NCI-H345 treated with DMSO at 0.1 percent for 48 hours (cell line): ENCODE measurements around the gene RIPK4.

ENCODE experiments used
- DNase-seq: peaks from one replicate; lab custom pipeline; 2025; ENCODE audit not compliant: unreplicated experiment; lab: John Stamatoyannopoulos, UW

Gene RIPK4

GRCh38 chr21:41755258-41755933 is 11.5 kb downstream of the RIPK4 start:
- DNase-seq: no peak

DNA sequence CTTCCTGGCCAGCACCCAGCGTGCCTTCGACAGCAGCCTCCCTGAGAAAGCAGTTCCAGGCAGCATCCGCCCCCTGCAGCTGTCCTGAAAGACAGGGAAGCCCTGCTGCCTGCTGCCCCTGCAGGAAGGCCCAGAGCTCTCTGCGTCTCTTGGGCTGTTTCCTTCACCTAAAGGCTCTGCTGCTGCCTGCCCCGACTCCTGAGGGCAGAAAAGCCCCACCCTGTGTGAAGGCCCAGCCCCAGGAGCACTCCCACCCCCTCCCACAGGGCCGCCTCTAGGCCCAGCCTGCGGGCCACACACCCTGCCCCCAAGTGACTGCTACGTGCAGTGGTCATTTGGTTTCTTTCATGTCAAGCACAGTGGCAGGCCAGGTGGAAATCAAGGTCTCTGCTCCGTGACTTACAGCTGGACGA is 12.4 kb downstream of the RIPK4 start:
- DNase-seq: no peak

GRCh38 chr21:41753006-41753898 is 13.6 kb downstream of the RIPK4 start:
- DNase-seq: no peak

- DNase-seq: no peak
These were observed 14.6 kb downstream of the RIPK4 start for GRCh38 chr21:41752231-41752681.

DNA sequence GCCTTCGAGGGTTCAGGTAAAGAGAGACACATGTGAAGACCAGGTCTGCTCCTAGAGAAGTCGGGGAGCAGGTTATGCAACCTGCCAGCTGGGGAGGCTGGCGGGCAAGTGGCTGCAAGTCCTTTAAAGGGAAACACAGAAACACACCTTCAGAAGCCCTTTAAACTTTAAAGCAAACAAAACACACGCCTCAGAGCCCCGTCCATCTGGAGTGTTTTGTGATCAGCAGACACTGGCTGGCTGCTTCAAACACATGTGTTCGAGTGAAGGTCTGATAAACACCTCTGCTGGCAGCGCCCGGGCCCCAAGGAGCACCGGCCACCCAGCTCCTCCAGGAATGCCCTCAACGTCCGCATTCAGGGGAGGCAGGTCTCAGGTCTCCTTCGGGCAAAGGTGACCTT is 15.2 kb downstream of the RIPK4 start:
- DNase-seq: peak; percentile 6

- no peak for DNase-seq
These were observed 16.2 kb downstream of the RIPK4 start for GRCh38 chr21:41750532-41751151.

GRCh38 chr21:41750051-41750450 is 16.8 kb downstream of the RIPK4 start:
- no peak for DNase-seq

DNA sequence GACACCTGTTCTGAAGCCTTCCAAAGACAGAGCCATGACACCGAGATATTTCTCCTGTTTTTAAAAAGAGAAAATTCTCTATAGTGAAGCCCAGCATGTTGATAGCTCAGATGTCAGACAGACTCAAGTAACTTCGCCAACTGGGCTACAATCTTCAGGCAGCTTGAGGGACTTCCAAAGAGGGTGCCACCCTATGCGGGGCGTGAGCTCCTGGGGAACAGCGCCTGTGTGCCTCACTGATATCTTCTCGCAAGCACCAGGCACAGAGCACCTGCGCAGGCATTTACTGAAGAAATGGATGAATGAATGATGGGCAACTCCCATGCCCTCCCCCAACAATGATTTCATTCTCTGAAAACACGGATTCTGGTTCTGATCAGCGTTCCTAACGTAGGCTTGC is 17.6 kb downstream of the RIPK4 start:
- DNase-seq: no peak

- DNase-seq: no peak
These were observed 18.7 kb downstream of the RIPK4 start for GRCh38 chr21:41747943-41748738.

GRCh38 chr21:41746744-41747006 is 20.2 kb downstream of the RIPK4 start:
- DNase-seq: no peak

DNA sequence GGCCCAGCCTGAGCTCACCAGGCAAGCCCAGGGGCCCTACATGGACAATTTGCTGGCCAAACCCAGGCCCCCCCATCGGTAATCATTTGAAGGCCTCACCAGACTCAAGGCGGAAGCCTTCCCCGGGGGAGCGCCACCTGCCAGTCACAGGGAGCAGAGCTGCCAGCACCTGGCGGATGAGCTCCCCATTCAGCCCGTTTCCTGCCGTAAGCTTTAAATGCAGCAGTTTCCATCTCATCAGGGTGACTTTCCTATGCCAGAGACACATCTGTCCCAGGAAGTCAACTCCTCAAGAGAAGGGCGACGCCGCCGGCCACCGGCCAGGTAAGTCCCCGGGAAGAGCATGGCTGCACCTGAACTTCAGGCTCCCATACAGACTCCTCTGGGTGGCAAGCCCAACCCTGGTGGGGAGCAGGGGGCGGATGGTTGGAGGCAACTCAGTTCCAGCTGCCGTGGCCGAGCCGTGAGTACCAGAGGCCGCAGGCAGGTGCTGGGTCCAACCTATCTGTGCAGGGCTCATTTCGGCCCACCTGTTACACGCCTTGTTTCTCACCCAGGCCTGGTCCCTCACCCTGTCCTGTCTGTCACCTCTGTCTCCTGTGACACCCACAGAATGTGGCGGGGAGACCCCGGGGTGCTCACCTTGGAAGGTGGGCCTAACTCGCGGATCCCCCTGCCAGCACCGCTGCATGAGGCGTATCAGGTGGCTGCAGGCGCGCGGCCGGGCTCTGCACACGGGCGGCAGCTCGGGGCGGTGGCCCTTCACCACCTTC is 20.7 kb downstream of the RIPK4 start:
- DNase-seq: no peak

GRCh38 chr21:41745026-41745820 is 21.6 kb downstream of the RIPK4 start:
- no peak for DNase-seq

- DNase-seq: no peak
These were observed 22.6 kb downstream of the RIPK4 start for GRCh38 chr21:41744028-41744930.

- no peak for DNase-seq
These were observed 23.4 kb downstream of the RIPK4 start for GRCh38 chr21:41743321-41744027.

DNA sequence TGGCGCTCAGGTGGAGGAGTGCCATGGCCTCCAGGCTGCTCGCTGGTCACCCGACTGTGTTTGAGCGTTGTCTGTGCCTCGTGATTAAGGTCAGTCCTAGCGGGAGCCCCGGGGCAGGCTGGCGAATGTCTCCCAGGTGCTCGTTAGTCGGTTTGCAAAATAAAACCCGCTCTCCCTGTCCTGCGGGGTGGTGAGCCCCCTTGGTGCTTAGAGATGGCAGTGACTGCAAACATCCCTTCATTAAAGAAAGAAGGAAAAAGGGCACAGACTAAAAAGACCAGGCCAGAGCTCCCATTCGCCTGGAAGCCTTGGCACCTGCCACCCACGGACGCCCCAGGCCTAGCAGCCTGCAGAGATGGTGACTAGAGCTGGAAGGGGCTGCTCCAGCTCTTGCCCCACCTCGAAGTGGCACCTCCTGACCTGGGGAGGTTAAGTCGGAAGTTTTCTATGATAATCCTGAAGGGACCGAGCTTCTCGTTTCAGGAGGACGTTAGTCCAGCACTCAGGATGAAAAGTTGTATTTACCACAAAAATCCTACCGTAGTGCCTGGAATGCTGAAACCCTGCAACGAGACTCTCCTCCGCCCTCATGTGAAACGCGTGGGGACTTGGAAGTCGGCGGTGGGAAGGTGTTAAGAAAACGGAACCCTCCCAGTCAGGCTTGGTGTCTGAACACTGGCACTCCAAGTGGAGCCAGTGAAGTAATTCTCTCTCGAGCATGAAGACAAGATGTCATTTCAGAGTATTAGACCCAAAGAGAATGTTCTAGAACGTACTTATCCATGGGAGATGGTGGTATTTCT is 24.6 kb downstream of the RIPK4 start:
- DNase-seq: no peak

- DNase-seq: no peak
These were observed 25.4 kb downstream of the RIPK4 start for GRCh38 chr21:41741253-41742072.
